Activated effector memory CD4-positive, alpha-beta T cell treated with Interleukin-2 at 50 U/mL for 16 hours (primary cell): ENCODE measurements around the gene RAPGEF4.

Source experiments
- DNase-seq: peaks from one replicate; pipeline ENCODE4 v3.0.0-alpha.2; 2020

The RAPGEF4 gene

GRCh38 chr2:172833898-172834297 lies 98.3 kb downstream of the RAPGEF4 start:
- no peak for DNase-seq

- no peak for DNase-seq
Measured at GRCh38 chr2:172834881-172835280, 99.2 kb downstream of the RAPGEF4 start.

GRCh38 chr2:172836347-172836821 lies 100.7 kb downstream of the RAPGEF4 start:
- no peak for DNase-seq

- no peak for DNase-seq
Measured at GRCh38 chr2:172836827-172837226, 101.2 kb downstream of the RAPGEF4 start.

- DNase-seq: no peak
Measured at GRCh38 chr2:172839446-172839845, 103.8 kb downstream of the RAPGEF4 start.

GRCh38 chr2:172842511-172843265 lies 107.0 kb downstream of the RAPGEF4 start:
- DNase-seq: no peak

GRCh38 chr2:172843266-172843582 lies 107.6 kb downstream of the RAPGEF4 start:
- DNase-seq: no peak

- DNase-seq: no peak
Measured at GRCh38 chr2:172843902-172844715, 108.5 kb downstream of the RAPGEF4 start.

- DNase-seq: no peak
Measured at GRCh38 chr2:172845028-172845630, 109.5 kb downstream of the RAPGEF4 start.

- DNase-seq: no peak
Measured at GRCh38 chr2:172846551-172846950, 110.9 kb downstream of the RAPGEF4 start.

- DNase-seq: no peak
Measured at GRCh38 chr2:172847188-172847587, 111.5 kb downstream of the RAPGEF4 start.

GRCh38 chr2:172848519-172848918 lies 112.9 kb downstream of the RAPGEF4 start:
- DNase-seq: no peak

- DNase-seq: no peak
Measured at GRCh38 chr2:172849519-172850217, 114.0 kb downstream of the RAPGEF4 start.

GRCh38 chr2:172855588-172855987 lies 119.9 kb downstream of the RAPGEF4 start:
- no peak for DNase-seq

GRCh38 chr2:172856606-172857005 lies 121.0 kb downstream of the RAPGEF4 start:
- DNase-seq: no peak

GRCh38 chr2:172858473-172858745 lies 122.8 kb downstream of the RAPGEF4 start:
- no peak for DNase-seq

- DNase-seq: no peak
Measured at GRCh38 chr2:172859581-172860335, 124.1 kb downstream of the RAPGEF4 start.

GRCh38 chr2:172860336-172860707 lies 124.7 kb downstream of the RAPGEF4 start:
- DNase-seq: no peak

- DNase-seq: no peak
Measured at GRCh38 chr2:172861098-172861497, 125.5 kb downstream of the RAPGEF4 start.

GRCh38 chr2:172861656-172862476 lies 126.2 kb downstream of the RAPGEF4 start:
- DNase-seq: no peak

GRCh38 chr2:172863341-172863740 lies 127.7 kb downstream of the RAPGEF4 start:
- DNase-seq: no peak

- no peak for DNase-seq
Measured at GRCh38 chr2:172864182-172864581, 128.5 kb downstream of the RAPGEF4 start.
